ENCODE data around the gene PPP1R3D. TPM values are rescaled to one million over a fixed set of nuclear protein-coding genes. Genes with fewer than 3 reads are reported as not detected.
A peak's percentile ranks its signal among the peaks of the same experiment; 100 is the strongest.

Gene PPP1R3D
- total RNA-seq, 2 donors from 2014 or later, result 3.9 to 6.1 TPM

- 92 to 93% methylated on average over 4 of the region's 4 CpGs for WGBS, 2 experiments (ENCODE audit: insufficient coverage in 1 of 2, insufficient read length in 1 of 2)
- no peak for TF ChIP-seq CTCF (conservative IDR thresholded peaks at IDR 0.05)
- no peak for DNase-seq
- peaks cover 11% of the 10 kb centered on the region for H3K36me3 Mint-ChIP-seq (ENCODE audit: low read depth)
- Histone ChIP-seq H3K9ac (ENCODE audit: extremely low read depth, low read length, poor library complexity, severe bottlenecking) (no peak overlapping the region), H3K4me3 (ENCODE audit: low read length) (no peak overlapping the region), H3K27ac (ENCODE audit: low read depth, low read length) (no peak overlapping the region), H3K9me3 (ENCODE audit: control insufficient read depth, low read length) (no peaks in the 10 kb centered on the region), H3K36me3 (ENCODE audit: control insufficient read depth, insufficient read depth, low read length) (peaks cover 11% of the 10 kb centered on the region), H3K27me3 (ENCODE audit: control insufficient read depth, insufficient read depth, low read length, poor library complexity, severe bottlenecking) (peaks cover 11% of the 10 kb centered on the region), H3K4me1 (ENCODE audit: control insufficient read depth, insufficient read depth, low read length) (no peaks in the 10 kb centered on the region)
- H3K27me3 Mint-ChIP-seq (ENCODE audit: insufficient read depth), result peaks cover 39% of the 10 kb centered on the region
- H3K4me1 Mint-ChIP-seq, result peaks cover 7% of the 10 kb centered on the region
- no peak overlapping the region for H3K27ac Mint-ChIP-seq
- peaks cover 8% of the 10 kb centered on the region for H3K9me3 Mint-ChIP-seq
- H3K4me3 Mint-ChIP-seq, result peak overlapping the region; percentile 81
Observed at GRCh38 chr20:59938221-59938620, 1.9 kb downstream of the PPP1R3D start.

GRCh38 chr20:59937150-59937549, 3.0 kb downstream of the PPP1R3D start:
- no peak overlapping the region for H3K27ac Mint-ChIP-seq
- H3K27ac ChIP-seq (ENCODE audit: low read depth, low read length), result no peak overlapping the region
- peaks cover 8% of the 10 kb centered on the region for H3K36me3 Mint-ChIP-seq (ENCODE audit: low read depth)
- peaks cover 7% of the 10 kb centered on the region for H3K4me1 Mint-ChIP-seq
- H3K4me3 Mint-ChIP-seq, result no peak overlapping the region
- no peaks in the 10 kb centered on the region for H3K9me3 ChIP-seq (ENCODE audit: control insufficient read depth, low read length)
- no peak overlapping the region for H3K9ac ChIP-seq (ENCODE audit: extremely low read depth, low read length, poor library complexity, severe bottlenecking)
- no peak overlapping the region for H3K4me3 ChIP-seq (ENCODE audit: low read length)
- H3K27me3 Mint-ChIP-seq (ENCODE audit: insufficient read depth), result peaks cover 45% of the 10 kb centered on the region
- H3K27me3 ChIP-seq (ENCODE audit: control insufficient read depth, insufficient read depth, low read length, poor library complexity, severe bottlenecking), result peaks cover 11% of the 10 kb centered on the region
- TF ChIP-seq CTCF (conservative IDR thresholded peaks at IDR 0.05), result no peak
- H3K36me3 ChIP-seq (ENCODE audit: control insufficient read depth, insufficient read depth, low read length), result peaks cover under 1% of the 10 kb centered on the region
- peaks cover 11% of the 10 kb centered on the region for H3K9me3 Mint-ChIP-seq
- no peaks in the 10 kb centered on the region for H3K4me1 ChIP-seq (ENCODE audit: control insufficient read depth, insufficient read depth, low read length)
- WGBS, 2 experiments (ENCODE audit: insufficient coverage in 1 of 2, insufficient read length in 1 of 2), result 90 to 100% methylated on average over 1 to 3 of the region's 3 CpGs
- no peak for DNase-seq

- Mint-ChIP-seq H3K27ac (no peak overlapping the region), H3K27me3 (ENCODE audit: insufficient read depth) (peaks cover 49% of the 10 kb centered on the region), H3K4me3 (no peak overlapping the region), H3K4me1 (peaks cover 8% of the 10 kb centered on the region), H3K9me3 (peaks cover 11% of the 10 kb centered on the region), H3K36me3 (ENCODE audit: low read depth) (peaks cover 7% of the 10 kb centered on the region)
- TF ChIP-seq CTCF (conservative IDR thresholded peaks at IDR 0.05), result no peak
- H3K4me3 ChIP-seq (ENCODE audit: low read length), result no peak overlapping the region
- no peak for DNase-seq
- WGBS, 2 experiments (ENCODE audit: insufficient coverage in 1 of 2, insufficient read length in 1 of 2), result 89 to 100% methylated on average over 1 to 4 of the region's 4 CpGs
- H3K27ac ChIP-seq (ENCODE audit: low read depth, low read length), result no peak overlapping the region
- no peak overlapping the region for H3K9ac ChIP-seq (ENCODE audit: extremely low read depth, low read length, poor library complexity, severe bottlenecking)
- no peaks in the 10 kb centered on the region for H3K4me1 ChIP-seq (ENCODE audit: control insufficient read depth, insufficient read depth, low read length)
- no peaks in the 10 kb centered on the region for H3K9me3 ChIP-seq (ENCODE audit: control insufficient read depth, low read length)
- H3K27me3 ChIP-seq (ENCODE audit: control insufficient read depth, insufficient read depth, low read length, poor library complexity, severe bottlenecking), result peaks cover 11% of the 10 kb centered on the region
- no peaks in the 10 kb centered on the region for H3K36me3 ChIP-seq (ENCODE audit: control insufficient read depth, insufficient read depth, low read length)
Observed at GRCh38 chr20:59936409-59936808, 3.7 kb downstream of the PPP1R3D start.

All from endodermal cell (in vitro differentiated cells).